Measurements from ENCODE around the gene ACOT13. TPM values are rescaled to one million over a fixed set of nuclear protein-coding genes. Genes with fewer than 3 reads are reported as not detected.
A peak's percentile ranks its signal among the peaks of the same experiment; 100 is the strongest.

ACOT13 gene
- total RNA-seq, 2 donors from 2014 or later = 36.2 to 43.1 TPM

- Mint-ChIP-seq H3K27me3 (ENCODE audit: insufficient read depth) (no peaks in the 10 kb centered on the region), H3K27ac (peak within 1 kb of the TSS; percentile 99), H3K4me3 (peak within 1 kb of the TSS; percentile 98), H3K9me3 (no peaks in the 10 kb centered on the region), H3K36me3 (ENCODE audit: low read depth) (peaks cover 44% of the 10 kb centered on the region), H3K4me1 (peaks cover 34% of the 10 kb centered on the region)
- Histone ChIP-seq H3K9ac (ENCODE audit: extremely low read depth, low read length, poor library complexity, severe bottlenecking) (peak within 1 kb of the TSS; percentile 100), H3K27me3 (ENCODE audit: control insufficient read depth, insufficient read depth, low read length, poor library complexity, severe bottlenecking) (no peaks in the 10 kb centered on the region), H3K27ac (ENCODE audit: low read depth, low read length) (peak within 1 kb of the TSS; percentile 98), H3K4me3 (ENCODE audit: low read length) (peak within 1 kb of the TSS; percentile 89), H3K36me3 (ENCODE audit: control insufficient read depth, insufficient read depth, low read length) (peaks cover 39% of the 10 kb centered on the region), H3K9me3 (ENCODE audit: control insufficient read depth, low read length) (no peaks in the 10 kb centered on the region), H3K4me1 (ENCODE audit: control insufficient read depth, insufficient read depth, low read length) (peaks cover 5% of the 10 kb centered on the region)
- peak; percentile 53 for DNase-seq
- WGBS, 2 experiments (ENCODE audit: insufficient coverage in 1 of 2, insufficient read length in 1 of 2) = 2% methylated on average over 22 of the region's 25 CpGs; no CpG with 5 or more reads in 1 of the 2 experiments
- no peak for TF ChIP-seq CTCF (conservative IDR thresholded peaks at IDR 0.05)
Observed at GRCh38 chr6:24719125-24719971, 52.5 kb downstream of the ACOT13 start, which contains the start of gene C6orf62. TSS of gene C6orf62 (minus strand) at chr6:24719154. CDS start at chr6:24718668, 486 bp downstream.

- H3K4me3 ChIP-seq (ENCODE audit: low read length) = peak overlapping the region; percentile 89
- Mint-ChIP-seq H3K27me3 (ENCODE audit: insufficient read depth) (no peaks in the 10 kb centered on the region), H3K9me3 (no peaks in the 10 kb centered on the region), H3K27ac (peak overlapping the region; percentile 99), H3K36me3 (ENCODE audit: low read depth) (peaks cover 36% of the 10 kb centered on the region), H3K4me1 (peaks cover 38% of the 10 kb centered on the region), H3K4me3 (peak overlapping the region; percentile 98)
- H3K27me3 ChIP-seq (ENCODE audit: control insufficient read depth, insufficient read depth, low read length, poor library complexity, severe bottlenecking) = no peaks in the 10 kb centered on the region
- TF ChIP-seq CTCF (conservative IDR thresholded peaks at IDR 0.05) = no peak
- H3K27ac ChIP-seq (ENCODE audit: low read depth, low read length) = peak overlapping the region; percentile 98
- H3K9ac ChIP-seq (ENCODE audit: extremely low read depth, low read length, poor library complexity, severe bottlenecking) = peak overlapping the region; percentile 100
- peaks cover 5% of the 10 kb centered on the region for H3K4me1 ChIP-seq (ENCODE audit: control insufficient read depth, insufficient read depth, low read length)
- DNase-seq = peak; percentile 69
- peaks cover 30% of the 10 kb centered on the region for H3K36me3 ChIP-seq (ENCODE audit: control insufficient read depth, insufficient read depth, low read length)
- 0% methylated on average over 7 to 39 of the region's 39 CpGs for WGBS, 2 experiments (ENCODE audit: insufficient coverage in 1 of 2, insufficient read length in 1 of 2)
- H3K9me3 ChIP-seq (ENCODE audit: control insufficient read depth, low read length) = no peaks in the 10 kb centered on the region
Observed at GRCh38 chr6:24720131-24720603, 53.3 kb downstream of the ACOT13 start.

GRCh38 chr6:24720604-24721460 is 54.0 kb downstream of the ACOT13 start:
- Mint-ChIP-seq H3K4me3 (peak overlapping the region; percentile 98), H3K4me1 (peaks cover 37% of the 10 kb centered on the region)
- H3K9ac ChIP-seq (ENCODE audit: extremely low read depth, low read length, poor library complexity, severe bottlenecking) = peak overlapping the region; percentile 100

More at GRCh38 chr6:24720604-24721460, 54.0 kb downstream of the ACOT13 start:
- 0 to 2% methylated on average over 9 to 59 of the region's 60 CpGs for WGBS, 2 experiments (ENCODE audit: insufficient coverage in 1 of 2, insufficient read length in 1 of 2)
- Histone ChIP-seq H3K27ac (ENCODE audit: low read depth, low read length) (peak overlapping the region; percentile 98), H3K4me3 (ENCODE audit: low read length) (peak overlapping the region; percentile 89), H3K4me1 (ENCODE audit: control insufficient read depth, insufficient read depth, low read length) (peaks cover 5% of the 10 kb centered on the region), H3K9me3 (ENCODE audit: control insufficient read depth, low read length) (no peaks in the 10 kb centered on the region), H3K27me3 (ENCODE audit: control insufficient read depth, insufficient read depth, low read length, poor library complexity, severe bottlenecking) (no peaks in the 10 kb centered on the region), H3K36me3 (ENCODE audit: control insufficient read depth, insufficient read depth, low read length) (peaks cover 24% of the 10 kb centered on the region)
- TF ChIP-seq CTCF (conservative IDR thresholded peaks at IDR 0.05) = no peak
- Mint-ChIP-seq H3K27me3 (ENCODE audit: insufficient read depth) (no peaks in the 10 kb centered on the region), H3K9me3 (no peaks in the 10 kb centered on the region), H3K27ac (peak overlapping the region; percentile 99), H3K36me3 (ENCODE audit: low read depth) (peaks cover 29% of the 10 kb centered on the region)
- DNase-seq = peak; percentile 100

Data from endodermal cell (in vitro differentiated cells).